H9 (cell line): ENCODE results near the gene CHID1. TPM values are rescaled to one million over a fixed set of nuclear protein-coding genes. Genes with fewer than 3 reads are reported as not detected.
A peak's percentile ranks its signal among the peaks of the same experiment; 100 is the strongest.

Source experiments
- DNase-seq: peaks from one replicate; pipeline ENCODE4 v3.0.0-alpha.2; 2017
- H2AFZ ChIP-seq: one replicate; pipeline ENCODE4 v1.6.1; 2013; ENCODE audit warnings: mild to moderate bottlenecking, low read length, control low read depth, moderate library complexity
- H2AK5ac ChIP-seq: 2 replicates; pipeline ENCODE4 v1.6.1; 2013; ENCODE audit warnings: low read length, control low read depth, mixed read lengths; ENCODE audit not compliant: insufficient read length
- H2BK120ac ChIP-seq: one replicate; pipeline ENCODE4 v1.6.1; 2013; ENCODE audit warnings: low read depth, mild to moderate bottlenecking, low read length, control low read depth, inconsistent platforms; ENCODE audit not compliant: poor library complexity, severe bottlenecking
- H2BK12ac ChIP-seq: 2 replicates; pipeline ENCODE4 v1.6.1; 2013; ENCODE audit warnings: low read length, control low read depth, mixed read lengths, low read depth; ENCODE audit not compliant: insufficient read length
- H2BK15ac ChIP-seq: 2 replicates; pipeline ENCODE4 v1.6.1; 2013; ENCODE audit warnings: low read depth, low read length, control low read depth
- H2BK20ac ChIP-seq: one replicate; pipeline ENCODE4 v1.6.1; 2013; ENCODE audit warnings: low read depth, mild to moderate bottlenecking, low read length, control low read depth, inconsistent platforms; ENCODE audit not compliant: poor library complexity, severe bottlenecking
- H2BK5ac ChIP-seq: 2 replicates; pipeline ENCODE4 v1.6.1; 2013; ENCODE audit warnings: low read length, control low read depth, mixed read lengths; ENCODE audit not compliant: insufficient read length
- H3K14ac ChIP-seq: 2 replicates; pipeline ENCODE4 v1.6.1; 2013; ENCODE audit warnings: low read length, control low read depth; ENCODE audit not compliant: insufficient read depth
- H3K18ac ChIP-seq: 2 replicates; pipeline ENCODE4 v1.6.1; 2013; ENCODE audit warnings: low read depth, mild to moderate bottlenecking, mixed read lengths, low read length, control low read depth; ENCODE audit not compliant: insufficient read length
- H3K23ac ChIP-seq: 2 replicates; pipeline ENCODE4 v1.6.1; 2013; ENCODE audit warnings: low read length, control low read depth, mixed read lengths, low read depth; ENCODE audit not compliant: insufficient read length
- H3K23me2 ChIP-seq: 2 replicates; pipeline ENCODE4 v1.6.1; 2013; ENCODE audit warnings: low read depth, mild to moderate bottlenecking, mixed read lengths, low read length, control low read depth; ENCODE audit not compliant: insufficient read length, poor library complexity, severe bottlenecking
- H3K27ac ChIP-seq: 2 replicates; pipeline ENCODE4 v1.5.1; 2013; ENCODE audit warnings: low read length, control low read depth, mixed read lengths, low read depth; ENCODE audit not compliant: insufficient read length
- H3K27me3 ChIP-seq: 2 replicates; pipeline ENCODE4 v1.6.1; 2013; ENCODE audit warnings: low read length, control low read depth, inconsistent platforms; ENCODE audit not compliant: insufficient read depth
- H3K4ac ChIP-seq: 2 replicates; pipeline ENCODE4 v1.6.1; 2013; ENCODE audit warnings: low read depth, mild to moderate bottlenecking, control low read depth, inconsistent platforms, low read length, moderate library complexity
- H3K4me1 ChIP-seq: 2 replicates; pipeline ENCODE4 v1.6.1; 2013; ENCODE audit warnings: low read length, control low read depth, inconsistent platforms; ENCODE audit not compliant: insufficient read depth
- H3K4me2 ChIP-seq: 2 replicates; pipeline ENCODE4 v1.6.1; 2013; ENCODE audit warnings: low read length, control low read depth, mixed read lengths; ENCODE audit not compliant: insufficient read length, insufficient read depth
- H3K56ac ChIP-seq: 2 replicates; pipeline ENCODE4 v1.6.1; 2013; ENCODE audit warnings: low read depth, mild to moderate bottlenecking, mixed read lengths, low read length, control low read depth; ENCODE audit not compliant: insufficient read length
- H3K79me1 ChIP-seq: 2 replicates; pipeline ENCODE4 v1.6.1; 2013; ENCODE audit warnings: low read depth, mild to moderate bottlenecking, moderate library complexity, low read length, control low read depth, inconsistent platforms; ENCODE audit not compliant: insufficient read depth, poor library complexity, severe bottlenecking
- H3K79me2 ChIP-seq: 2 replicates; pipeline ENCODE4 v1.6.1; 2013; ENCODE audit warnings: low read length, control low read depth, inconsistent platforms; ENCODE audit not compliant: insufficient read depth
- H3K9ac ChIP-seq: 2 replicates; pipeline ENCODE4 v1.6.1; 2013; ENCODE audit warnings: low read length, control low read depth, mixed read lengths; ENCODE audit not compliant: insufficient read length; ENCODE audit errors: extremely low read depth
- H3K9me3 ChIP-seq: one replicate; pipeline ENCODE4 v1.6.1; 2013; ENCODE audit warnings: low read depth, low read length, inconsistent platforms; ENCODE audit not compliant: control insufficient read depth
- H3T11ph ChIP-seq: one replicate; pipeline ENCODE4 v1.6.1; 2013; ENCODE audit warnings: mild to moderate bottlenecking, low read length, control low read depth, inconsistent platforms
- H4K20me1 ChIP-seq: one replicate; pipeline ENCODE4 v1.6.1; 2013; ENCODE audit not compliant: control insufficient read depth, insufficient read length, insufficient read depth
- H4K5ac ChIP-seq: 2 replicates; pipeline ENCODE4 v1.6.1; 2013; ENCODE audit warnings: low read depth, mild to moderate bottlenecking, mixed read lengths, low read length, control low read depth; ENCODE audit not compliant: insufficient read length
- H4K8ac ChIP-seq: replicated peaks from 2 replicates; pipeline ENCODE4 v1.6.1; 2013; ENCODE audit warnings: low read length, control low read depth, mixed read lengths, low read depth; ENCODE audit not compliant: insufficient read length
- H4K91ac ChIP-seq: 2 replicates; pipeline ENCODE4 v1.6.1; 2013; ENCODE audit warnings: low read depth, mild to moderate bottlenecking, moderate library complexity, mixed read lengths, low read length, control low read depth; ENCODE audit not compliant: insufficient read length
- H3K27ac Mint-ChIP-seq, 3 experiments: 2 replicates in 2 of 3; 3 replicates in 1 of 3; pipeline ENCODE4 v1.8.0; 2020 to 2021; ENCODE audit warnings: mixed read lengths in 3 of 3, mild to moderate bottlenecking in 1 of 3, moderate library complexity in 1 of 3
- H3K27me3 Mint-ChIP-seq: 2 replicates; pipeline ENCODE4 v1.8.0; 2021; ENCODE audit warnings: low read depth, mild to moderate bottlenecking, moderate library complexity, mixed read lengths
- H3K36me3 Mint-ChIP-seq, 3 experiments: 2 replicates in 2 of 3; 3 replicates in 1 of 3; pipeline ENCODE4 v1.8.0; 2020 to 2021; ENCODE audit warnings: low read depth in 3 of 3, mixed read lengths in 3 of 3; ENCODE audit not compliant: insufficient read depth in 1 of 3
- H3K4me1 Mint-ChIP-seq, 2 experiments: 2 replicates each; pipeline ENCODE4 v1.8.0; 2020; ENCODE audit warnings: mixed read lengths in 2 of 2
- H3K4me3 Mint-ChIP-seq, 2 experiments: 2 replicates in 1 of 2; 3 replicates in 1 of 2; pipeline ENCODE4 v1.8.0; 2020 to 2021; ENCODE audit warnings: mild to moderate bottlenecking in 2 of 2, mixed read lengths in 2 of 2, moderate library complexity in 1 of 2
- H3K9me3 Mint-ChIP-seq, 2 experiments: 2 replicates in 1 of 2; 3 replicates in 1 of 2; pipeline ENCODE4 v1.8.0; 2020; ENCODE audit warnings: mild to moderate bottlenecking in 2 of 2, mixed read lengths in 2 of 2, moderate library complexity in 1 of 2
- CTCF ChIP-seq: fragments of 200-600 bp; sonication (generic); conservative IDR thresholded peaks from 3 replicates; pipeline ENCODE4 v1.8.0; 2021; ENCODE audit warnings: antibody characterized with exemption, mild to moderate bottlenecking
- WGBS: extraction: QIAGEN DNeasy Blood & Tissue Kit; methylation state at CpG from one replicate; pipeline ENCODE4 v1.1.7; 2013; ENCODE audit warnings: missing lambda C conversion rate, low lambda C conversion rate, mixed read lengths; ENCODE audit not compliant: insufficient read length; ENCODE audit errors: extremely low coverage; 5-methylcytosine and 5-hydroxymethylcytosine counted together
- total RNA-seq: library from RNA; stranded (reverse); gene quantifications from 2 replicates; pipeline ENCODE4 v1.2.1, GENCODE V29; 2021

CHID1 gene
- total RNA-seq, 1 experiment from 2014 or later, result 89.4 TPM

DNA sequence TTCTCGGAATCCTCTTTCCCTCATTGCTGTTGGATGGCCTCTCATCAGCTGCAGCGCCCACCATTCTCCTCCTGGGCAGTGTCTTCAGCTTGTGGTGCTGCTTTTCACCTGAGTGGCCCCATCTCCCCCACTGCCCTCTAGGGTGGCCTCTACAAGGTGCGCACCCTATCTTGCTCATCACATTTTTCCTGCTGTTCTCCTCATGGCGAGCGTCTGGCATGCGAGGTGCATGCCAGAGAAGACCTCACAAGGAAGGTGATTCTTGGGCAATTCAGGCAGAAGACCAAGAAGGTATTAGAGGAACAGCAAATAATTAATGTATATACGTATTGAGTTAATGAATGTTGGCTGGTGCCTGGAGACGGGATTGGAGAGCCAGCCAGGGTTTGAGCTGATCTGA lies 18.2 kb upstream of the CHID1 start:
- DNase-seq, result no peak
- peaks cover 4 to 14% (median 12%) of the 10 kb centered on the region in 3 experiments; a peak in 5 of 7 replicates for H3K36me3 Mint-ChIP-seq
- H3K79me1 ChIP-seq, result peaks cover 16% of the 10 kb centered on the region
- H4K5ac ChIP-seq, result no peak overlapping the region
- H3K79me2 ChIP-seq, result peaks cover 17% of the 10 kb centered on the region; the same call in 1 of the 2 replicates
- peaks cover 9% of the 10 kb centered on the region for H3K23me2 ChIP-seq
- no peak for TF ChIP-seq CTCF
- no peak overlapping the region for H2BK15ac ChIP-seq
- no peak overlapping the region for H2BK20ac ChIP-seq
- no peak overlapping the region for H2BK120ac ChIP-seq
- H3K27me3 Mint-ChIP-seq, result peaks cover 6% of the 10 kb centered on the region
- H3K27ac ChIP-seq, result no peak overlapping the region
- H2AFZ ChIP-seq, result no peak overlapping the region
- peaks cover 10% of the 10 kb centered on the region; the same call in 1 of the 2 replicates for H3K4me1 ChIP-seq
- H3K4ac ChIP-seq, result no peak overlapping the region
- no peak overlapping the region for H3T11ph ChIP-seq
- H4K91ac ChIP-seq, result no peak overlapping the region
- peak overlapping the region in 1 of 3 experiments; percentile 40; a peak in 1 of 7 replicates for H3K27ac Mint-ChIP-seq
- peaks cover 34 to 39% of the 10 kb centered on the region in 2 experiments for H3K4me1 Mint-ChIP-seq
- no peak overlapping the region for H3K23ac ChIP-seq
- no peak overlapping the region for H2BK12ac ChIP-seq
- H3K18ac ChIP-seq, result no peak overlapping the region
- H3K9me3 Mint-ChIP-seq, result no peaks in the 10 kb centered on the region
- no peak overlapping the region for H4K8ac ChIP-seq
- H4K20me1 ChIP-seq, result no peaks in the 10 kb centered on the region
- H3K9ac ChIP-seq, result no peak overlapping the region
- no peaks in the 10 kb centered on the region for H3K27me3 ChIP-seq
- H3K14ac ChIP-seq, result no peak overlapping the region
- H3K56ac ChIP-seq, result no peak overlapping the region
- H3K9me3 ChIP-seq, result no peaks in the 10 kb centered on the region
- H2BK5ac ChIP-seq, result no peak overlapping the region
- WGBS, result no CpG with 5 or more reads among the region's 8 CpGs
- no peak overlapping the region for H2AK5ac ChIP-seq
- no peak overlapping the region for H3K4me3 Mint-ChIP-seq
- no peak overlapping the region for H3K4me2 ChIP-seq
